NCI-H748 (cell line): Measurements from ENCODE around the gene ASB18.

ENCODE experiments used
- DNase-seq: peaks from one replicate; lab custom pipeline; 2025; ENCODE audit not compliant: unreplicated experiment; lab: John Stamatoyannopoulos, UW

ASB18 gene

GRCh38 chr2:236176417-236176816 lies 87.8 kb downstream of the ASB18 start:
- DNase-seq = peak; percentile 56

- DNase-seq = peak; percentile 17
Observed at GRCh38 chr2:236175548-236176150, 88.6 kb downstream of the ASB18 start.

- no peak for DNase-seq
Observed at GRCh38 chr2:236173729-236174607, 90.2 kb downstream of the ASB18 start.

- peak; percentile 18 for DNase-seq
Observed at GRCh38 chr2:236173036-236173728, 91.0 kb downstream of the ASB18 start.

- peak; percentile 34 for DNase-seq
Observed at GRCh38 chr2:236172255-236173035, 91.8 kb downstream of the ASB18 start.

GRCh38 chr2:236171680-236172254 lies 92.4 kb downstream of the ASB18 start:
- DNase-seq = peak; percentile 41

- DNase-seq = no peak
Observed at GRCh38 chr2:236171181-236171679, 93.0 kb downstream of the ASB18 start.

GRCh38 chr2:236170590-236171165 lies 93.5 kb downstream of the ASB18 start:
- DNase-seq = peak; percentile 30

- peak; percentile 40 for DNase-seq
Observed at GRCh38 chr2:236169741-236170589, 94.2 kb downstream of the ASB18 start.

GRCh38 chr2:236169151-236169721 lies 95.0 kb downstream of the ASB18 start:
- DNase-seq = peak; percentile 87

GRCh38 chr2:236168110-236169080 lies 95.8 kb downstream of the ASB18 start, which contains the start of gene GBX2:
Gene GBX2 (minus strand): TSS chr2:236168386. CDS start chr2:236167971, 415 bp downstream.
- DNase-seq = peak; percentile 92

GRCh38 chr2:236167297-236168109 lies 96.7 kb downstream of the ASB18 start:
- peak; percentile 68 for DNase-seq

- peak; percentile 43 for DNase-seq
Observed at GRCh38 chr2:236166796-236167296, 97.4 kb downstream of the ASB18 start.

- peak; percentile 63 for DNase-seq
Observed at GRCh38 chr2:236165842-236166795, 98.1 kb downstream of the ASB18 start.
